AG20443 (cell line): ENCODE measurements around the gene GBX1.

ENCODE experiments used
- DNase-seq: peaks from one replicate; pipeline ENCODE4 v3.0.0; 2012; ENCODE audit warnings: low spot score, mixed read lengths

Gene GBX1

GRCh38 chr7:151126491-151127137 lies 40.9 kb downstream of the GBX1 start:
- DNase-seq, result no peak

GRCh38 chr7:151125846-151126481 lies 41.5 kb downstream of the GBX1 start:
- DNase-seq, result no peak

GRCh38 chr7:151125470-151125845 lies 42.0 kb downstream of the GBX1 start:
- DNase-seq, result no peak

GRCh38 chr7:151124899-151125399 lies 42.5 kb downstream of the GBX1 start:
- no peak for DNase-seq

GRCh38 chr7:151124481-151124880 lies 43.0 kb downstream of the GBX1 start:
- no peak for DNase-seq

GRCh38 chr7:151123822-151124464 lies 43.6 kb downstream of the GBX1 start:
- DNase-seq, result peak; percentile 96

- no peak for DNase-seq
These were observed 44.2 kb downstream of the GBX1 start for GRCh38 chr7:151123158-151123821.

- no peak for DNase-seq
These were observed 44.7 kb downstream of the GBX1 start for GRCh38 chr7:151122796-151123157.

- DNase-seq, result no peak
These were observed 45.2 kb downstream of the GBX1 start for GRCh38 chr7:151122276-151122675.

- no peak for DNase-seq
These were observed 45.9 kb downstream of the GBX1 start for GRCh38 chr7:151121380-151122170.

- DNase-seq, result no peak
These were observed 46.6 kb downstream of the GBX1 start for GRCh38 chr7:151120896-151121295.

GRCh38 chr7:151119902-151120301 lies 47.6 kb downstream of the GBX1 start:
- no peak for DNase-seq

GRCh38 chr7:151119055-151119415 lies 48.5 kb downstream of the GBX1 start:
- no peak for DNase-seq

- DNase-seq, result no peak
These were observed 49.1 kb downstream of the GBX1 start for GRCh38 chr7:151118108-151119054.

GRCh38 chr7:151117565-151117964 lies 49.9 kb downstream of the GBX1 start:
- DNase-seq, result no peak

GRCh38 chr7:151116603-151117440 lies 50.7 kb downstream of the GBX1 start:
- DNase-seq, result no peak

- no peak for DNase-seq
These were observed 51.6 kb downstream of the GBX1 start for GRCh38 chr7:151115836-151116418.

GRCh38 chr7:151115121-151115835 lies 52.2 kb downstream of the GBX1 start:
- peak; percentile 71 for DNase-seq
